C4-2B (cell line): Measurements from ENCODE around the gene MYBPHL.

Experiments used
- CTCF ChIP-seq: fragments of 450-650 bp; conservative IDR thresholded peaks from 2 replicates; pipeline ENCODE4 v1.5.1; 2017; ENCODE audit warnings: mild to moderate bottlenecking
- ZFX ChIP-seq: fragments of 450-650 bp; IDR thresholded peaks from 2 replicates; pipeline ENCODE4 v1.6.1; 2017

GRCh38 chr1:109255097-109255651 is 51.6 kb downstream of the MYBPHL start:
- no peak for TF ChIP-seq CTCF
- no peak for TF ChIP-seq ZFX
